Body of pancreas (tissue), 4 donors: Measurements from ENCODE around the gene ZNF839.

Experiments used
- CTCF ChIP-seq, 7 experiments: fragments of 450-650 bp in 4 of 7; fragments of 200-600 bp in 3 of 7; sonication (generic) in 3 of 7; IDR thresholded peaks; one replicate each; pipeline ENCODE4 v1.5.1; 2016 to 2019; ENCODE audit warnings: antibody characterized with exemption in 7 of 7
- POLR2A ChIP-seq, 3 donors: fragments of 450-650 bp; IDR thresholded peaks; one replicate each; pipeline ENCODE4 v1.6.1; 2016; ENCODE audit warnings: antibody characterized with exemption in 3 of 3, mild to moderate bottlenecking in 2 of 3

GRCh38 chr14:102348376-102348775 lies 28.8 kb downstream of the ZNF839 start:
- TF ChIP-seq CTCF (IDR thresholded peaks at IDR 0.05) (no peak), POLR2A (IDR thresholded peaks at IDR 0.05) (no peak)
